ENCODE data around the gene ERGIC3.
A peak's percentile ranks its signal among the peaks of the same experiment; 100 is the strongest.

Gene ERGIC3

GRCh38 chr20:35586751-35587425, 45.0 kb downstream of the ERGIC3 start:
- no peak for TF ChIP-seq ZNF274 (IDR thresholded peaks at IDR 0.05; ENCODE audit: low read depth, low read length)
- no peak overlapping the region for H3K4me3 ChIP-seq (ENCODE audit: low read length)

- no peak for TF ChIP-seq ZNF274 (IDR thresholded peaks at IDR 0.05; ENCODE audit: low read depth, low read length)
- no peak overlapping the region for H3K4me3 ChIP-seq (ENCODE audit: low read length)
Measured at GRCh38 chr20:35587436-35587835, 45.6 kb downstream of the ERGIC3 start.

- no peak for TF ChIP-seq ZNF274 (IDR thresholded peaks at IDR 0.05; ENCODE audit: low read depth, low read length)
- no peak overlapping the region for H3K4me3 ChIP-seq (ENCODE audit: low read length)
Measured at GRCh38 chr20:35588397-35588796, 46.5 kb downstream of the ERGIC3 start.

GRCh38 chr20:35592339-35592974, 50.6 kb downstream of the ERGIC3 start:
- no peak for TF ChIP-seq ZNF274 (IDR thresholded peaks at IDR 0.05; ENCODE audit: low read depth, low read length)
- no peak overlapping the region for H3K4me3 ChIP-seq (ENCODE audit: low read length)

- no peak overlapping the region for H3K4me3 ChIP-seq (ENCODE audit: low read length)
- TF ChIP-seq ZNF274 (IDR thresholded peaks at IDR 0.05; ENCODE audit: low read depth, low read length), result no peak
Measured at GRCh38 chr20:35595456-35595855, 53.6 kb downstream of the ERGIC3 start.

- no peak for TF ChIP-seq ZNF274 (IDR thresholded peaks at IDR 0.05; ENCODE audit: low read depth, low read length)
Measured at GRCh38 chr20:35595901-35596300, 54.0 kb downstream of the ERGIC3 start.

GRCh38 chr20:35597186-35597585, 55.3 kb downstream of the ERGIC3 start:
- no peak overlapping the region for H3K4me3 ChIP-seq (ENCODE audit: low read length)
- no peak for TF ChIP-seq ZNF274 (IDR thresholded peaks at IDR 0.05; ENCODE audit: low read depth, low read length)

More at GRCh38 chr20:35595901-35596300, 54.0 kb downstream of the ERGIC3 start:
- no peak overlapping the region for H3K4me3 ChIP-seq (ENCODE audit: low read length)

- H3K4me3 ChIP-seq (ENCODE audit: low read length), result no peak overlapping the region
- TF ChIP-seq ZNF274 (IDR thresholded peaks at IDR 0.05; ENCODE audit: low read depth, low read length), result no peak
Measured at GRCh38 chr20:35598476-35598875, 56.6 kb downstream of the ERGIC3 start.

- no peak overlapping the region for H3K4me3 ChIP-seq (ENCODE audit: low read length)
- no peak for TF ChIP-seq ZNF274 (IDR thresholded peaks at IDR 0.05; ENCODE audit: low read depth, low read length)
Measured at GRCh38 chr20:35598899-35599775, 57.3 kb downstream of the ERGIC3 start.

- no peak overlapping the region for H3K4me3 ChIP-seq (ENCODE audit: low read length)
- TF ChIP-seq ZNF274 (IDR thresholded peaks at IDR 0.05; ENCODE audit: low read depth, low read length), result no peak
Measured at GRCh38 chr20:35599776-35600120, 57.9 kb downstream of the ERGIC3 start.

- no peak overlapping the region; the same call in 1 of the 2 replicates for H3K4me3 ChIP-seq (ENCODE audit: low read length)
- no peak for TF ChIP-seq ZNF274 (IDR thresholded peaks at IDR 0.05; ENCODE audit: low read depth, low read length)
Measured at GRCh38 chr20:35600176-35600992, 58.5 kb downstream of the ERGIC3 start.

GRCh38 chr20:35600993-35601973, 59.4 kb downstream of the ERGIC3 start:
- peak overlapping the region; percentile 15; the same call in 1 of the 2 replicates for H3K4me3 ChIP-seq (ENCODE audit: low read length)
- no peak for TF ChIP-seq ZNF274 (IDR thresholded peaks at IDR 0.05; ENCODE audit: low read depth, low read length)

- H3K4me3 ChIP-seq (ENCODE audit: low read length), result peak overlapping the region; percentile 15; the same call in 1 of the 2 replicates
- no peak for TF ChIP-seq ZNF274 (IDR thresholded peaks at IDR 0.05; ENCODE audit: low read depth, low read length)
Measured at GRCh38 chr20:35601990-35602389, 60.1 kb downstream of the ERGIC3 start.

Data from GM08714 (cell line).